NCI-H2081 (cell line): ENCODE results near the gene APBB1.

ENCODE experiments used
- DNase-seq, 2 experiments: peaks; one replicate each; lab custom pipeline; 2025; lab: John Stamatoyannopoulos, UW

Gene APBB1

DNA sequence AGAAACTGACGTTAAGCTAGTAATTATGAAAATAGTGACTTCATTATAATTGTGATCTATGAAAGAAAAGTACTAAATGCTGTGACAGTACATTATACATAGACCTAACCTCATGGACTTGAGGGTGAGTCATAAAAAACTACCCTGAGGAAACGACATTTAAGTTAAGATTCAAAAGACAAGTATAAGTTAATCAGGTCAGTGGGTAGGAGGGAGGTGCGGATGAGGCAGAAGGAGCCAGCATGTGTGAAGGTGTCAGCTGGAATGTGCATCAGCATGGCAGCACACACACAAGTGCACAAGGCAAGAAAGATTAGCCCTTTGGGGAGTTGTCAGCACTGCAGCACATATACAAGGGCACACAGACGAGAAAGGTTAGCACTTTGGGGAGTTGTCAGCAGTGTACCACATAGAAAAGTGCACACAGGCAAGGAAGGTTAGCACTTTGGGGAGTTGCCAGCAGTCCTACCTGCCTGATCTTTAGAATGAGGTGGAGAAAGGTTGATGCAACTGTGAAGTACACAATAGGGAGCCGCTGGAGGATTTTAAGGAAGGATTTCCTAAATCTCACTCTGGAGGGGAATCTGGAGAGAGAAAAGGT lies 67.0 kb downstream of the APBB1 start:
- no peak for DNase-seq

DNA sequence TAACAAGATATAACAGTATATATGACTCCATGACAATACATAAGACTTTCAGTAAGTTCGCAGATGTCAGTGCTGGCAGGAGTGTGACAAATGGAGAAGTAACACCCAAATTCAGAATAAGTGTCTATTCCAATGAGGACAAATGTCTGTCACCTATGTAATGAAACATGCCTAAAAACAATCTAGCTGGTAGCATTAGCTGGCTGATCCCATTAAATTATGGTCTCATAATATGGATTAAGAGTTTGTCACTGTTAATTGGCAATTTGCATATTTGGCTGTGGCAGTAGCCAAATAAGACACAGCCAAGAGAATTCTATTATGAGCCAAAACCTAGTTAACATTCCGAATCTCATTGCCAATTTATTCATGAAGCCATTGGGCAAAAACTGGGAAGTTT lies 68.4 kb downstream of the APBB1 start:
- DNase-seq: no peak

DNA sequence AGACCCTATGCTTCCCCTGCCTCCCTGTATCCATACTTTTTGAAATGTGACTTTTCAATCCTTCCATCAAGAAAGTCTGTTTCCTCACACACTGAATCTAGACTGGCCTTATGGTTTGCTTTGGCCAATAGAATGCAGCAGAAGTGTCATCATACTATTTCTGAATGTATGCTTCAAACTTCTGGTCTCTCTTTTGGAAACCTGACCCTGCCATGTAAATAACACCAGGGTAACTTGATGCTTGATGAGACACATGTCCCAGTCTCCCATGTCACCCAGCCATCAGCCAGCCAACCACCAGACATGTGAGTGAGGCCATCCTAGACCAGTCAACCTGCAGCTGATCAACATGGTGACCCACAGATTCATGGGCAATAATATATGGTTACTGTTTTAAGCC lies 68.9 kb downstream of the APBB1 start:
- no peak for DNase-seq

DNA sequence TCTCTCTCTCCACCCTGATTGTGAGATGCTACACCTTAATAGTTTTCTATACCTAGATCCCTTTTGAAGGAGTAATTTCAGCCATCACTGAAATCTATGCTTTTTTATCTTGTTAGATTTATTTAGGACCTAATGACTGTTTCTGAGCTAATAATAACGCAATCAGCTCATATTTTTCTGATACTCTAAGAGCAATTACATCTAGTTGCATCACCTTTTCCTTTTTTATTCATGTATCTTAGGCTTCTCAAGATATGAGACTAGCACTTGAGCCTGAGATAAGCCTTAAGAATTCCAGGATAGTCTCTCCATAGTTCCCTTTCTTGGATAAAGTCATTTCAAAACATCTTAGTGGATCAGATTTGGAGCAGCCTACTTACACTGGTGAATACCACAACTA lies 73.5 kb downstream of the APBB1 start:
- no peak for DNase-seq
